Motor neuron (in vitro differentiated cells): Measurements from ENCODE around the gene ZNF609. TPM values are rescaled to one million over a fixed set of nuclear protein-coding genes. Genes with fewer than 3 reads are reported as not detected.
A peak's percentile ranks its signal among the peaks of the same experiment; 100 is the strongest.

Source experiments
- ATAC-seq, 8 experiments: fragments of 200-7000 bp; cut with Tn5 transposase; replicated peaks in 6 of 8; 2 replicates each; pipeline ENCODE4 v1.8.0; 2021; ENCODE audit warnings: mild to moderate bottlenecking in 8 of 8, moderate library complexity in 8 of 8
- H3K27ac ChIP-seq, 2 donors: fragments of 250-450 bp; sonication (Bioruptor Pico); 2 replicates each; pipeline ENCODE4 v1.9.0; 2021; ENCODE audit warnings: antibody characterized with exemption in 2 of 2, mild to moderate bottlenecking in 2 of 2, moderate library complexity in 1 of 2
- H3K4me1 ChIP-seq, 2 donors: fragments of 250-450 bp; sonication (Bioruptor Pico); replicated peaks in 1 of 2; 2 replicates each; pipeline ENCODE4 v1.6.1; 2021; ENCODE audit warnings: antibody characterized with exemption in 2 of 2, mild to moderate bottlenecking in 2 of 2, moderate library complexity in 1 of 2
- H3K4me3 ChIP-seq, 5 donors: fragments of 250-450 bp; sonication (Bioruptor Pico); 2 replicates each; pipeline ENCODE4 v1.9.0; 2021; ENCODE audit warnings: antibody characterized with exemption in 5 of 5, mild to moderate bottlenecking in 5 of 5, moderate library complexity in 4 of 5
- WGBS, 10 experiments: fragments of 450-650 bp; shearing (Covaris generic); methylation state at CpG; one replicate each; pipeline ENCODE4 v1.0.0; 2022; 5-methylcytosine and 5-hydroxymethylcytosine counted together
- in situ Hi-C, 9 experiments: fragments of 400-800 bp; cut with MboI; loops; one replicate each; pipeline ENCODE4 v1.15.0; 2021; ENCODE audit warnings: low sequenced_read_pairs in 9 of 9, low pct_unique_long_range_greater_than_20kb in 2 of 9; ENCODE audit not compliant: unreplicated experiment in 9 of 9
- total RNA-seq, 8 experiments: library from RNA; unstranded; fragments of 300-600 nt; gene quantifications; 2 replicates each; pipeline versions ENCODE4 v1.2.3 to v1.2.4, GENCODE V29; 2022

The ZNF609 gene
- total RNA-seq, 8 experiments from 2014 or later = 11.7 to 86.7 (median 27.7) TPM

- no peak overlapping the region for H3K4me3 ChIP-seq
- peak overlapping the region; percentile 18 to 48 for H3K27ac ChIP-seq
- ATAC-seq = peak in 6 of 8 experiments; percentile 18 to 49 (median 41)
- in situ Hi-C loops = no loop called here
- H3K4me1 ChIP-seq = peaks cover 18 to 27% of the 10 kb centered on the region in 2 donors
- 40 to 86% (median 77%) methylated on average over 1 of the region's 1 CpG; no CpG with 5 or more reads in 6 of the 10 experiments for WGBS, 10 experiments
These were observed 60.8 kb downstream of the ZNF609 start for GRCh38 chr15:64521201-64521600.

DNA sequence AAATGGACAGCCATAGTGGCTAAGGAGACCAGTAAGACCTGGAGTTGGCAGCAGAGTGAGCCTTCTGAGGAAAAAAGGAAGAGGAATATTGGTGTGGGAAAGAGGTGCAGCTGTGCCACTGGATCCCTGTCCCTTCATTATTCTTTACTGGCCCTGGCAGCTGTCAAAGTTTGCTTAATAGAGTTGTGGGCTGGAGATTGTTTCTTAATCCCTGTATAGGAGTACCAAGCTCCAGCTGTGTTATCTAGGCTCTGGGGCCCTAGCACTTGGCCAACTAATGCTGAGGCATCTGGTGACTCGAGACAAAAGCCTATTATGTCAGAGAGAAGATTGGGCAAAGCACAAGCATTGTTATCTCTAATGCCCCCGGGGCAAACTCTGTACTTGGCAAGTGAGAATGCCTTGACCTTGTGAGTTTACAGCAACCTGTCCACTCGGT, 61.4 kb downstream of the ZNF609 start:
- 0 to 100% (median 22%) methylated on average over 1 to 3 of the region's 3 CpGs; no CpG with 5 or more reads in 2 of the 10 experiments for WGBS, 10 experiments
- peaks cover 18 to 27% of the 10 kb centered on the region in 2 donors for H3K4me1 ChIP-seq
- H3K27ac ChIP-seq = peak overlapping the region; percentile 18 to 48
- in situ Hi-C loops = no loop called here
- H3K4me3 ChIP-seq = no peak overlapping the region
- ATAC-seq = peak; percentile 56 to 83 (median 75)

GRCh38 chr15:64522226-64522823, 61.9 kb downstream of the ZNF609 start:
- peak in 6 of 8 experiments; percentile 37 to 88 (median 82) for ATAC-seq
- Histone ChIP-seq H3K27ac (no peak overlapping the region), H3K4me1 (peaks cover 18 to 27% of the 10 kb centered on the region in 2 donors), H3K4me3 (peak overlapping the region in 2 of 5 donors; percentile 2 to 24)
- in situ Hi-C loops = no loop called here
- 20 to 100% (median 90%) methylated on average over 1 of the region's 1 CpG; no CpG with 5 or more reads in 1 of the 10 experiments for WGBS, 10 experiments

GRCh38 chr15:64523240-64523639, 62.9 kb downstream of the ZNF609 start:
- Histone ChIP-seq H3K27ac (no peak overlapping the region), H3K4me1 (peaks cover 18 to 27% of the 10 kb centered on the region in 2 donors), H3K4me3 (no peak overlapping the region)
- ATAC-seq = no peak
- in situ Hi-C loops = no loop called here
- WGBS, 10 experiments = 84 to 100% (median 100%) methylated on average over 1 to 5 of the region's 5 CpGs; no CpG with 5 or more reads in 2 of the 10 experiments

DNA sequence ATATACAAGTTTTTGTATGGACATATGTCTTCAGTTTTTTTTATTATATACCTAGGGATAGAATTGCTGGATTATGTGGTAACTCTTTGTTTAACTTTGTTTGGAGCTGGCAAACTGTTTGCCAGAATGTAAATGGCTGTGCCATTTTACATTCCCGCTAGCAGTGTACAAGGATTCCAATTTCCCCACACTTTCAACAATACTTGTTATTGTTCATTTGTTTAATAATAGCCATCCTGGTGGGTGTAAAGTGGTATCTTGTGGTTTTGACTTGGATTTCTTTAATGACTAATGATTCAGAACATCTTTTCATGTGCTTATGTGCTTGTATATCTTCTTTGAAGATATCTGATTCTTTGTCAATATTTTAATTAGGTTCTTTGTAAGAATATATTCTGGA, 64.4 kb downstream of the ZNF609 start:
- whole genome bisulfite sequencing, 10 experiments = 67 to 100% (median 100%) methylated on average over 1 of the region's 1 CpG; no CpG with 5 or more reads in 1 of the 10 experiments
- no peak overlapping the region for H3K4me3 ChIP-seq
- in situ Hi-C loops = no loop called here
- H3K27ac ChIP-seq = no peak overlapping the region
- peaks cover 18 to 27% of the 10 kb centered on the region in 2 donors for H3K4me1 ChIP-seq
- no peak for ATAC-seq

DNA sequence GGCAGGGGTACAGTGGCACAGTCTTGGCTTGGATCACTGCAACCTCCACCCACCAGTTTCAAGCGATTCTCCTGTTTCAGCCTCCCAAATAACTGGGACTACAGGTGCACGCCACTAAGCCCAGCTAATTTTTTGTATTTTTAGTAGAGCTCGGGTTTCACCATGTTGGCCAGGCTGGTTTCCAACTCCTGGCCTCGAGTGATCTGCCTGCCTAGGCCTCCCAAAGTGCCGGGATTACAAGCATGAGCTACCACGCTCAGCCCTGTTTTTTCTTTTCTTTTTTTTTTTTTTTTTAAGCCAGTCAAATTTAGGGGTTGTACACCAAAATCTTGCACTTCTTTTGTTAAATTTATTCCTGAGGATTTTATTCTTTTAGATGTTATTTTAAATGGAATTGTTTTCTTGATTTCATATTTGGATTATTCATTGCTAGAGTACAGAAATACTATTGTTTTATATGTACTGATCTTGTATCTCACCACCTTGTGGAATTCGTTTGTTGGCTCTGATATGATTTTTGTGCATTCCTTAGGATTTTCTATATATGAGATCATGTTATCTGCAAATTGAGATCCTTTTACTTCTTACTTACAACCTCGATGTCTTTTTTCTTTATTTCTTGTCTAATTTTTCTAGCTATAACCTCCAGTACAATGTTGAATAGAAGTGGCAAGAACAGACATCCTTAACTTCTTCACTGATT, 65.6 kb downstream of the ZNF609 start:
- no peak overlapping the region for H3K4me3 ChIP-seq
- WGBS, 10 experiments = 62 to 100% (median 89%) methylated on average over 1 to 8 of the region's 8 CpGs
- in situ Hi-C loops = no loop called here
- no peak for ATAC-seq
- peaks cover 16 to 23% of the 10 kb centered on the region in 2 donors for H3K4me1 ChIP-seq
- no peak overlapping the region for H3K27ac ChIP-seq

- Histone ChIP-seq H3K4me1 (peaks cover 1 to 9% of the 10 kb centered on the region in 2 donors), H3K4me3 (no peak overlapping the region), H3K27ac (no peak overlapping the region)
- 60 to 100% (median 92%) methylated on average over 1 to 4 of the region's 4 CpGs; no CpG with 5 or more reads in 3 of the 10 experiments for WGBS, 10 experiments
- ATAC-seq = peak in 2 of 8 experiments; percentile 66 to 81
- in situ Hi-C loops = no loop called here
These were observed 67.0 kb downstream of the ZNF609 start for GRCh38 chr15:64527263-64527984.

DNA sequence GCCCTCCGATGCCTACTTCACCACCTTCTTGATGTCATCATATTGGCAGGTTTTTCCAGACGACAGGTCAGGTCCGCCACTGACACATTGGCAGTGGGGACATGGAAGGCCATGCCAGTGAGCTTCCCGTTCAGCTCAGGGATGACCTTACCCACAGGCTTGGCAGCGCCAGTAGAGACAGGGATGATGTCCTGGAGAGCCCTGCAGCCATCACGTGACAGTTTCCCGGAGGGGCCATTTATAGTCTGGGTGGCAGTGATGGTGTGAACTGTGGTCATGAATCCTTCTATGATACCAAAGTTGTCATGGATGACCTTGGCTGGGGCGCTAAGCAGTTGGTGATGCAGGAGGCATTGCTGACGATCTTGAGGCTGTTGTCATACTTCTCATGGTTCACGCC, 68.5 kb downstream of the ZNF609 start:
- Histone ChIP-seq H3K4me1 (no peaks in the 10 kb centered on the region), H3K27ac (no peak overlapping the region), H3K4me3 (no peak overlapping the region)
- in situ Hi-C loops = no loop called here
- WGBS, 10 experiments = 81 to 100% (median 96%) methylated on average over 1 to 8 of the region's 10 CpGs; no CpG with 5 or more reads in 5 of the 10 experiments
- ATAC-seq = no peak

DNA sequence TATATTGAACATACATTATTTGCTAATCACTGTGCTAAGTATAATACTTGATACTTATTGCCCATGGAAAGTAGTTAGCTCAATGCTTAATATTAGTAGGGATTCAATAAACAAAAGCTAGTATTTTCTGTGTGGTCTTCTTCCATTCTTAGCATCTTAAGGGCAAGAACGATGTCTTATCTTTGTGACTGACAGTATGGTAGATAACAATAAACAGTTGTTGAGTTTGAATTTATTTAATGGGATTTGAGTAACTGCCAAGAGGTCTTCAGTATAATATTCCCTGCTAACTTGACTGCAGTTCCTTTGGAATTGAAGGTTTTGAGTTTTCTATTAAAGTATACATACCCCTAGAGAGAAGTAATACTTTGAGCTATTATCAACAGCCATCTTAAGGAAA, 70.1 kb downstream of the ZNF609 start:
- in situ Hi-C loops = no loop called here
- Histone ChIP-seq H3K4me3 (no peak overlapping the region), H3K4me1 (no peaks in the 10 kb centered on the region), H3K27ac (no peak overlapping the region)
- no peak for ATAC-seq
- 80 to 100% (median 100%) methylated on average over 1 of the region's 1 CpG; no CpG with 5 or more reads in 1 of the 10 experiments for WGBS, 10 experiments

- in situ Hi-C loops = no loop called here
- no peak overlapping the region for H3K4me3 ChIP-seq
- H3K27ac ChIP-seq = no peak overlapping the region
- peak in 3 of 8 experiments; percentile 59 to 76 (median 69) for ATAC-seq
- no peaks in the 10 kb centered on the region for H3K4me1 ChIP-seq
These were observed 70.5 kb downstream of the ZNF609 start for GRCh38 chr15:64530918-64531317.

DNA sequence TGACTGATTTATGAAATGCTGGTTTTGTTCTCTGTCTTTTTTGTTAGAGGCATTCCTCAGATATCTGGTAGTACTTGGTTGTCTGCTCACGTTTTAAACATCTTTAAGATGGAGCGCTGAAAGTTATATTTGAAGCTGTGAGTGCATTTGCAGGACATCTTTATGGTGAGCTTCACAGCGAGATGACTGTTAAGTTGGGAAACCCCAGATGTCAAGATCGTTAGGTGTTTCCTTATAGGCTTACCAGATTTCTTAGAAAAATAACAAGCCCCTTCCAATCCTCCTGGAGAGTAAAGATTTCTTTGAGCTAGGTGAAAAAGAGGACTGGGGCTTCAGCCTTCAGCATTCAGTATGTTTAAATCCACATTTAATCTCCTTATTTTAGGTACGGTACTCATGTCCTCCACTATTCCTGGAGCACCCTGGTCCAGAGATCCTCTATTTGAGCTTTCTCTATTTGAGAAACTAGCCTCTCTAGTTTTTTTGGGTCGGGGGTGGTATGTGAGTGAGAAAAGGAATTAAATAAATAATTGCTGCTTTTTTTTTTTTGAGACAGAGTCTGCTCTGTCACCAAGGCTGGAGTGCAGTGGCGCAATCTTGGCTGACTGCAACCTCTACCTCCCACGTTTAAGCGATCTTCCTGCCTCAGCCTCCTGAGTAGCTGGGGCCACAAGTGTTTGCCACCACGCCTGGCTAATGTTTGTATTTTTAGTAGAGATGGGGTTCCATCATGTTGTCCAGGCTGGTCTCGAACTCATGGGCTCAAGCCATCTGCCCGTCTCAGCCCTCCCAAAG, 72.3 kb downstream of the ZNF609 start:
- in situ Hi-C loops = no loop called here
- 57 to 100% (median 90%) methylated on average over 1 to 8 of the region's 12 CpGs; no CpG with 5 or more reads in 1 of the 10 experiments for WGBS, 10 experiments

DNA sequence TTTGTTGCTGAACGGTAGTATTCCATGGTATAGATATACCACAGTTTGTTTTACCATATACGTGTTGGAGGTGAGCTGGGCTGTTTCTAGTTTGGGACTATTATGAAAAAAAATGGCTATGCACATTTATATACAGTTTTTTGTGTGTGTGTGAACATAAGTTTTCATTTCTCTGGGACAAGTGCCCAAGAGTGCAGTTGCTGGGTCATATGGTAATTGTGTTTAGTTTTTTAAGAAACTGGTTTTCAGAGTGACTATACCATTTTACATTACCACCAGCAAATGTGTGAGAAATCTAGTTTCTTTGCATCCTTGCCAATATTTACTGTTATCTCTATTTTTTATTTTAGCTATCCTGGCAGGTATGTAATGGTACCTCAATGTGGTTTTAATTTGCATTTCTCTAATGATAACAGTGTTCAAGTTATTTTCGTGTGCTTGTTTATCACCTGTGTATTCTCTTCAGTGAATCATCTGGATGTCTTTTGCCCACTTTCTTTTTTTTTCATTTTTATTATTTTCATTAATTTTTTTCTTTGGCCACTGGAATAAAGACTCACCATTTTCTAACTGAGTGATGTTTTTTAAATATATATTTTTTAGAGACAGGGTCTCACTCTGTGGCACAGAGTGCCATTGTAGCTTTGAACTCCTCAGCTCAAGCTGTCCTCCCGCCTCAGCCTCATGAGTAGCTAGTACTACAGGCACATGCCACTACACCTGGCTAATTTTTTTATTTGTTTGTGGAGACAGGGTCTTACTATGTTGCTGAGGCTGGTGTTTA, 75.3 kb downstream of the ZNF609 start:
- no peak for ATAC-seq
- in situ Hi-C loops = no loop called here
- WGBS, 10 experiments = 57 to 100% (median 86%) methylated on average over 1 to 4 of the region's 4 CpGs; no CpG with 5 or more reads in 1 of the 10 experiments
- Histone ChIP-seq H3K4me3 (no peak overlapping the region), H3K4me1 (no peaks in the 10 kb centered on the region), H3K27ac (no peak overlapping the region)

More for the DNA sequence above, 72.3 kb downstream of the ZNF609 start:
- Histone ChIP-seq H3K4me1 (no peaks in the 10 kb centered on the region), H3K4me3 (no peak overlapping the region), H3K27ac (no peak overlapping the region)
- ATAC-seq = no peak
